A549 (cell line): Measurements from ENCODE around the gene ZWILCH. TPM values are rescaled to one million over a fixed set of nuclear protein-coding genes. Genes with fewer than 3 reads are reported as not detected.

Experiments
- ATAC-seq, 2 experiments: fragments of 200-7000 bp in 1 of 2; fragments of >200 bp in 1 of 2; cut with Nextera tagmentation in 1 of 2; cut with Tn5 transposase in 1 of 2; 3 replicates each; pipeline versions ENCODE4 v1.8.0 to v1.9.1; 2018 to 2020; ENCODE audit warnings: mild to moderate bottlenecking in 1 of 2, moderate library complexity in 1 of 2
- CTCF ChIA-PET: fragments of 300-600 bp; sonication (Branson Sonifier 250); formaldehyde crosslinking; extraction: SDS; loops from one replicate; lab custom pipeline; 2021; ENCODE audit warnings: antibody characterized with exemption, inconsistent platforms; lab: Yijun Ruan, JAX
- POLR2A ChIA-PET: fragments of 350-600 bp; formaldehyde crosslinking; extraction: SDS; loops from one replicate; lab custom pipeline; 2021; ENCODE audit warnings: antibody characterized with exemption, inconsistent platforms; lab: Yijun Ruan, JAX
- DNase-seq, 2 experiments: peaks; one replicate each; pipeline versions ENCODE4 v3.0.0 to v3.0.0-alpha.2; 2011 to 2016; ENCODE audit warnings: low read depth in 1 of 2, low spot score in 1 of 2
- FAIRE-seq: peaks from 2 replicates; lab custom pipeline; 2011; peaks lifted over from hg19 to GRCh38; lab: Jason Lieb, UNC
- H3K27ac ChIP-seq, 2 experiments: fragments of >200 bp; sonication (Bioruptor Twin); formaldehyde crosslinking; 3 replicates each; pipeline ENCODE4 v1.5.1; 2016 to 2017
- H3K4me1 ChIP-seq: fragments of >200 bp; sonication (Bioruptor Twin); formaldehyde crosslinking; 3 replicates; pipeline ENCODE4 v1.6.1; 2016
- H3K4me2 ChIP-seq: fragments of >200 bp; sonication (Bioruptor Twin); formaldehyde crosslinking; 3 replicates; pipeline ENCODE4 v1.6.1; 2016
- H3K4me3 ChIP-seq: fragments of >200 bp; sonication (Bioruptor Twin); formaldehyde crosslinking; 3 replicates; pipeline ENCODE4 v1.5.1; 2016
- H3K9me3 ChIP-seq: fragments of >200 bp; sonication (Bioruptor Twin); formaldehyde crosslinking; 3 replicates; pipeline ENCODE4 v1.6.1; 2016
- ATOH8 ChIP-seq: fragments of 250-450 bp; sonication (Bioruptor Pico); IDR thresholded peaks from 2 replicates; pipeline ENCODE4 v1.5.0; 2020; ENCODE audit warnings: low read depth, mild to moderate bottlenecking, moderate library complexity
- CTCF ChIP-seq: fragments of >200 bp; sonication (Bioruptor Twin); formaldehyde crosslinking; IDR thresholded peaks from 3 replicates; pipeline ENCODE4 v1.5.1; 2016
- E2F6 ChIP-seq: IDR thresholded peaks from 2 replicates; pipeline ENCODE4 v1.6.1; 2012; ENCODE audit warnings: low read depth, borderline replicate concordance
- EHF ChIP-seq: fragments of 250-450 bp; sonication (Bioruptor Pico); IDR thresholded peaks from 2 replicates; pipeline ENCODE4 v1.5.0; 2020; ENCODE audit warnings: mild to moderate bottlenecking
- ESRRA ChIP-seq: fragments of 150-350 bp; IDR thresholded peaks from 2 replicates; pipeline ENCODE4 v1.6.1; 2014; ENCODE audit warnings: mild to moderate bottlenecking, low read length, borderline replicate concordance
- HMGXB4 ChIP-seq: fragments of 250-450 bp; sonication (Bioruptor Pico); IDR thresholded peaks from 2 replicates; pipeline ENCODE4 v1.5.0; 2021; ENCODE audit warnings: mild to moderate bottlenecking, moderate library complexity, borderline replicate concordance
- HOXA7 ChIP-seq: fragments of 250-450 bp; sonication (Bioruptor Pico); IDR thresholded peaks from 2 replicates; pipeline ENCODE4 v1.5.0; 2020; ENCODE audit warnings: mild to moderate bottlenecking, moderate library complexity
- JUN ChIP-seq, 2 experiments: fragments of >200 bp; sonication (Bioruptor Twin); formaldehyde crosslinking; IDR thresholded peaks; 2 replicates in 1 of 2; 3 replicates in 1 of 2; pipeline ENCODE4 v1.6.1; 2016 to 2017
- KDM1A ChIP-seq: fragments of 200-600 bp; sonication (generic); IDR thresholded peaks from 2 replicates; pipeline ENCODE4 v1.6.1; 2016; ENCODE audit warnings: low read depth, mild to moderate bottlenecking
- MAFK ChIP-seq: fragments of 450-650 bp; IDR thresholded peaks from 2 replicates; pipeline ENCODE4 v1.6.1; 2014; ENCODE audit not compliant: partially characterized antibody
- MAZ ChIP-seq: fragments of 150-350 bp; IDR thresholded peaks from 2 replicates; pipeline ENCODE4 v1.6.1; 2014; ENCODE audit warnings: antibody characterized with exemption, low read depth, low read length, borderline replicate concordance
- PBX3 ChIP-seq: IDR thresholded peaks from 2 replicates; pipeline ENCODE4 v1.6.1; 2012
- RAD21 ChIP-seq, 2 experiments: fragments of >200 bp in 1 of 2; sonication (Bioruptor Twin) in 1 of 2; formaldehyde crosslinking in 1 of 2; IDR thresholded peaks in 1 of 2; conservative IDR thresholded peaks in 1 of 2; 2 replicates in 1 of 2; 3 replicates in 1 of 2; pipeline ENCODE4 v1.6.1; 2012 to 2018; ENCODE audit warnings: inconsistent platforms in 1 of 2
- RCOR1 ChIP-seq: fragments of 150-350 bp; IDR thresholded peaks from 2 replicates; pipeline ENCODE4 v1.6.1; 2014; ENCODE audit warnings: antibody characterized with exemption, low read length, low read depth
- SMC3 ChIP-seq: fragments of >200 bp; sonication (Bioruptor Twin); formaldehyde crosslinking; IDR thresholded peaks from 3 replicates; pipeline ENCODE4 v1.6.1; 2018; ENCODE audit warnings: inconsistent platforms
- ZFP36 ChIP-seq: fragments of 450-650 bp; IDR thresholded peaks from 2 replicates; pipeline ENCODE4 v1.6.1; 2014; ENCODE audit warnings: borderline replicate concordance; ENCODE audit not compliant: partially characterized antibody
- ZNF302 ChIP-seq: fragments of 250-450 bp; sonication (Bioruptor Pico); IDR thresholded peaks from 2 replicates; pipeline ENCODE4 v1.9.0; 2021; ENCODE audit warnings: inconsistent platforms, mild to moderate bottlenecking, moderate library complexity
- WGBS: methylation state at CpG from one replicate; pipeline ENCODE4 v1.1.6; 2017; ENCODE audit errors: missing lambda C conversion rate; 5-methylcytosine and 5-hydroxymethylcytosine counted together
- polyA plus RNA-seq, 4 experiments: library from polyadenylated mRNA; depleted of rRNA in 3 of 4; stranded (reverse); fragments of >200 nt; fragmentation: RNase III in 1 of 4; extraction: RNeasy Plus Mini Kit Qiagen cat#74134 plus additional on column Dnase treatment in 1 of 4; gene quantifications; 2 replicates in 3 of 4; 3 replicates in 1 of 4; pipeline ENCODE4 v1.2.3, GENCODE V29; 2011 to 2017

The ZWILCH gene
- polyA plus RNA-seq, 2 of the 4 experiments (the other 2 are of a cell fraction): 49.4 to 70.9 TPM

GRCh38 chr15:66542896-66543295 lies 37.8 kb downstream of the ZWILCH start:
- no peak for TF ChIP-seq HOXA7 (CRISPR knock-in tag)
- peak; percentile 64 for TF ChIP-seq MAFK
- no peak for TF ChIP-seq HMGXB4
- TF ChIP-seq SMC3: no peak
- no peak for TF ChIP-seq ZNF302 (CRISPR knock-in tag)
- no peak for TF ChIP-seq RAD21 (conservative IDR thresholded peaks at IDR 0.05 in 1 of 2, IDR thresholded peaks at IDR 0.05 in 1 of 2)
- TF ChIP-seq CTCF: no peak
- WGBS: 96% methylated on average over 4 of the region's 4 CpGs
- Histone ChIP-seq H3K9me3 (no peaks in the 10 kb centered on the region), H3K4me3 (no peak overlapping the region), H3K4me2 (no peak overlapping the region), H3K27ac (no peak overlapping the region), H3K4me1 (no peaks in the 10 kb centered on the region)
- ATAC-seq (no peak), DNase-seq (no peak), FAIRE-seq (no peak)
- CTCF ChIA-PET: interaction anchor here (0.7 to 2.1 kb wide), 5 partner anchors 8 to 76 kb away, joined by 3 to 5 read pairs (median 3); no protein-coding TSS in a partner anchor
- POLR2A ChIA-PET: no interaction called here

- Histone ChIP-seq H3K4me1 (no peaks in the 10 kb centered on the region), H3K9me3 (no peaks in the 10 kb centered on the region), H3K4me3 (no peak overlapping the region), H3K27ac (no peak overlapping the region), H3K4me2 (no peak overlapping the region)
- 90% methylated on average over 1 of the region's 1 CpG for WGBS
- DNase-seq: no peak
- FAIRE-seq: no peak
- no peak for ATAC-seq
- POLR2A ChIA-PET: no interaction called here
- peak; percentile 96 for TF ChIP-seq MAFK
- TF ChIP-seq CTCF: no peak
- CTCF ChIA-PET: interaction anchor here (0.8 to 2.4 kb wide), 3 partner anchors 12 to 33 kb away, joined by 3 to 15 read pairs (median 4); partner anchors contain the start of gene LCTL
Measured at GRCh38 chr15:66545255-66545654, 40.1 kb downstream of the ZWILCH start.

- Histone ChIP-seq H3K4me3 (no peak overlapping the region), H3K9me3 (no peaks in the 10 kb centered on the region), H3K4me1 (no peaks in the 10 kb centered on the region), H3K4me2 (no peak overlapping the region), H3K27ac (no peak overlapping the region)
- no peak for TF ChIP-seq PBX3
- POLR2A ChIA-PET: no interaction called here
- peak; percentile 18 for FAIRE-seq
- no peak for ATAC-seq
- no peak for DNase-seq
- CTCF ChIA-PET: interaction anchor here (13.4 kb wide), 1 partner anchor 11 kb away, joined by 88 read pairs; the partner anchor contains the start of gene LCTL
Measured at GRCh38 chr15:66555685-66556084, 50.6 kb downstream of the ZWILCH start.

GRCh38 chr15:66558271-66558670 lies 53.1 kb downstream of the ZWILCH start:
- ATAC-seq (no peak), FAIRE-seq (no peak), DNase-seq (no peak)
- 95% methylated on average over 6 of the region's 6 CpGs for WGBS
- Histone ChIP-seq H3K4me2 (no peak overlapping the region), H3K4me1 (no peaks in the 10 kb centered on the region), H3K9me3 (no peaks in the 10 kb centered on the region), H3K27ac (no peak overlapping the region), H3K4me3 (no peak overlapping the region)
- ChIA-PET POLR2A (no interaction called here), CTCF (interaction anchor here (0.6 to 13.4 kb wide), 4 partner anchors 9 to 16 kb away, joined by 3 to 88 read pairs (median 4); partner anchors contain the start of gene LCTL)
- TF ChIP-seq RCOR1 (no peak), MAZ (no peak), ZFP36 (no peak), ESRRA (no peak), EHF (no peak), E2F6 (no peak), KDM1A (no peak), ATOH8 (no peak), JUN (IDR thresholded peaks at IDR 0.05) (no peak)
